IMR-90 (cell line): ENCODE results near the gene RHBDF2. TPM values are rescaled to one million over a fixed set of nuclear protein-coding genes. Genes with fewer than 3 reads are reported as not detected.

Experiments
- ATAC-seq: fragments of 200-7000 bp; cut with Tn5 transposase; 2 replicates; pipeline ENCODE4 v1.9.1; 2020; ENCODE audit warnings: low read depth, mild to moderate bottlenecking, moderate library complexity
- BruUV-seq: library from RNA; stranded (reverse); fragments of 400-500 nt; replicated peaks from 2 replicates; lab custom pipeline; 2021; lab: Mats Ljungman, UMichigan
- CTCF ChIA-PET: fragments of 300-600 bp; formaldehyde crosslinking; extraction: SDS; loops from one replicate; lab custom pipeline; 2021; ENCODE audit warnings: antibody characterized with exemption; lab: Yijun Ruan, JAX
- POLR2A ChIA-PET: fragments of 300-600 bp; sonication (Branson Sonifier 250); formaldehyde crosslinking; loops from one replicate; lab custom pipeline; 2022; ENCODE audit warnings: antibody characterized with exemption; ENCODE audit not compliant: unreplicated experiment; lab: Charles Lee
- DNase-seq: peaks from one replicate; pipeline ENCODE4 v3.0.0; 2013
- H2AFZ ChIP-seq: replicated peaks from 2 replicates; pipeline ENCODE3; 2013; ENCODE audit warnings: low read length, mild to moderate bottlenecking; ENCODE audit not compliant: poor library complexity
- H2AK5ac ChIP-seq: 2 replicates; pipeline ENCODE4 v1.6.1; 2013; ENCODE audit warnings: low read depth, low read length, inconsistent platforms
- H2AK9ac ChIP-seq: replicated peaks from 2 replicates; pipeline ENCODE3; 2013; ENCODE audit warnings: mild to moderate bottlenecking, low read depth, low read length, moderate library complexity; ENCODE audit not compliant: poor library complexity
- H2BK120ac ChIP-seq: 2 replicates; pipeline ENCODE4 v1.6.1; 2013; ENCODE audit warnings: low read depth, low read length, inconsistent platforms
- H2BK15ac ChIP-seq: 3 replicates; pipeline ENCODE4 v1.6.1; 2013; ENCODE audit warnings: low read depth, low read length, inconsistent platforms
- H2BK20ac ChIP-seq: 2 replicates; pipeline ENCODE4 v1.6.1; 2013; ENCODE audit warnings: low read depth, mild to moderate bottlenecking, inconsistent platforms, low read length, moderate library complexity
- H2BK5ac ChIP-seq: 2 replicates; pipeline ENCODE4 v1.6.1; 2013; ENCODE audit warnings: mild to moderate bottlenecking, low read depth, low read length, inconsistent platforms; ENCODE audit not compliant: poor library complexity, severe bottlenecking
- H3K14ac ChIP-seq: replicated peaks from 2 replicates; pipeline ENCODE4 v1.6.1; 2013; ENCODE audit warnings: low read depth, low read length, inconsistent platforms
- H3K18ac ChIP-seq: 2 replicates; pipeline ENCODE4 v1.6.1; 2013; ENCODE audit warnings: low read depth, low read length, control low read depth
- H3K23ac ChIP-seq: 2 replicates; pipeline ENCODE4 v1.6.1; 2013; ENCODE audit warnings: low read depth, low read length, inconsistent platforms
- H3K27ac ChIP-seq: 2 replicates; pipeline ENCODE4 v1.5.1; 2013; ENCODE audit warnings: mild to moderate bottlenecking, control low read depth, low read length; ENCODE audit not compliant: insufficient read depth
- H3K27me3 ChIP-seq: 2 replicates; pipeline ENCODE4 v1.6.1; 2013; ENCODE audit warnings: low read length; ENCODE audit not compliant: control insufficient read depth, insufficient read depth
- H3K36me3 ChIP-seq: 2 replicates; pipeline ENCODE4 v1.6.1; 2013; ENCODE audit warnings: low read length, mixed read lengths; ENCODE audit not compliant: control insufficient read depth, insufficient read depth
- H3K4ac ChIP-seq: 2 replicates; pipeline ENCODE4 v1.6.1; 2013; ENCODE audit warnings: low read depth, low read length, inconsistent platforms
- H3K4me1 ChIP-seq: 2 replicates; pipeline ENCODE4 v1.6.1; 2013; ENCODE audit warnings: low read length, mixed read lengths; ENCODE audit not compliant: control insufficient read depth, insufficient read depth
- H3K4me2 ChIP-seq: 2 replicates; pipeline ENCODE4 v1.6.1; 2013; ENCODE audit warnings: low read depth, mild to moderate bottlenecking, control low read depth, low read length, moderate library complexity
- H3K4me3 ChIP-seq: 2 replicates; pipeline ENCODE4 v1.5.1; 2013; ENCODE audit warnings: low read depth, mild to moderate bottlenecking, control low read depth, low read length, moderate library complexity; ENCODE audit not compliant: insufficient read depth
- H3K56ac ChIP-seq: 2 replicates; pipeline ENCODE4 v1.6.1; 2013; ENCODE audit warnings: low read length, inconsistent platforms; ENCODE audit not compliant: insufficient read depth; ENCODE audit errors: extremely low read depth
- H3K79me1 ChIP-seq, 2 experiments: 2 replicates each; pipeline ENCODE4 v1.6.1; 2013; ENCODE audit warnings: low read length in 2 of 2, inconsistent platforms in 1 of 2, low read depth in 1 of 2
- H3K9ac ChIP-seq: 2 replicates; pipeline ENCODE4 v1.6.1; 2013; ENCODE audit warnings: low read depth, low read length, control low read depth
- H3K9me1 ChIP-seq: 2 replicates; pipeline ENCODE4 v1.6.1; 2013; ENCODE audit warnings: low read length, inconsistent platforms; ENCODE audit not compliant: insufficient read depth
- H3K9me3 ChIP-seq: 2 replicates; pipeline ENCODE4 v1.6.1; 2013; ENCODE audit warnings: low read length; ENCODE audit not compliant: control insufficient read depth, insufficient read depth
- H4K20me1 ChIP-seq: 2 replicates; pipeline ENCODE4 v1.6.1; 2013; ENCODE audit warnings: low read length, inconsistent platforms; ENCODE audit not compliant: insufficient read depth
- H4K5ac ChIP-seq: 2 replicates; pipeline ENCODE4 v1.6.1; 2013; ENCODE audit warnings: mild to moderate bottlenecking, low read depth, low read length, control low read depth
- H4K8ac ChIP-seq, 2 experiments: 2 replicates each; pipeline ENCODE4 v1.6.1; 2013; ENCODE audit warnings: low read depth in 2 of 2, low read length in 2 of 2, control low read depth in 1 of 2, inconsistent platforms in 1 of 2
- H4K91ac ChIP-seq: 2 replicates; pipeline ENCODE4 v1.6.1; 2013; ENCODE audit warnings: low read depth, low read length, inconsistent platforms; ENCODE audit not compliant: insufficient read depth
- BHLHE40 ChIP-seq: fragments of 150-350 bp; IDR thresholded peaks from 2 replicates; pipeline ENCODE4 v1.6.1; 2016; ENCODE audit warnings: mild to moderate bottlenecking, low read depth, low read length
- CHD1 ChIP-seq: IDR thresholded peaks from 2 replicates; pipeline ENCODE4 v1.6.1; 2012; ENCODE audit warnings: low read depth, low read length, improper control_type of control experiment
- FOS ChIP-seq: fragments of 150-350 bp; IDR thresholded peaks from 2 replicates; pipeline ENCODE4 v1.6.1; 2016; ENCODE audit warnings: low read depth, low read length
- WGBS, 2 experiments: methylation state at CpG; one replicate each; pipeline versions ENCODE4 v1.1.5 to v1.1.7; 2013; ENCODE audit warnings: missing lambda C conversion rate in 2 of 2; ENCODE audit not compliant: insufficient read length in 1 of 2; ENCODE audit errors: extremely low coverage in 2 of 2; 5-methylcytosine and 5-hydroxymethylcytosine counted together
- dilution Hi-C: fragments of 300-500 bp; cut with HindIII; formaldehyde crosslinking; loops from one replicate; pipeline ENCODE4 v1.14.3; 2018; ENCODE audit warnings: low sequenced_read_pairs; ENCODE audit not compliant: unreplicated experiment
- in situ Hi-C: fragments of 300-500 bp; cut with MboI; formaldehyde crosslinking; loops from 3 replicates; pipeline ENCODE4 v1.14.3; 2019; ENCODE audit warnings: low sequenced_read_pairs, inconsistent platforms, mixed read lengths
- intact Hi-C: fragments of 100-400 bp; cut with micrococcal nuclease; formaldehyde crosslinking; loops from 2 replicates; pipeline ENCODE4 v1.10.0; 2022
- polyA plus RNA-seq, 3 experiments: library from polyadenylated mRNA; depleted of rRNA; stranded (reverse); fragments of >200 nt; gene quantifications; 2 replicates each; pipeline ENCODE4 v1.2.3, GENCODE V29; 2012; ENCODE audit warnings: low replicate concordance in 1 of 3
- total RNA-seq: library from RNA; depleted of rRNA; stranded (reverse); fragments of >200 nt; gene quantifications from 2 replicates; pipeline ENCODE4 v1.2.3, GENCODE V29; 2012

Gene RHBDF2
- total and polyA plus RNA-seq, 2 of the 4 experiments (the other 2 are of a cell fraction): 1.3 to 8.3 TPM

DNA sequence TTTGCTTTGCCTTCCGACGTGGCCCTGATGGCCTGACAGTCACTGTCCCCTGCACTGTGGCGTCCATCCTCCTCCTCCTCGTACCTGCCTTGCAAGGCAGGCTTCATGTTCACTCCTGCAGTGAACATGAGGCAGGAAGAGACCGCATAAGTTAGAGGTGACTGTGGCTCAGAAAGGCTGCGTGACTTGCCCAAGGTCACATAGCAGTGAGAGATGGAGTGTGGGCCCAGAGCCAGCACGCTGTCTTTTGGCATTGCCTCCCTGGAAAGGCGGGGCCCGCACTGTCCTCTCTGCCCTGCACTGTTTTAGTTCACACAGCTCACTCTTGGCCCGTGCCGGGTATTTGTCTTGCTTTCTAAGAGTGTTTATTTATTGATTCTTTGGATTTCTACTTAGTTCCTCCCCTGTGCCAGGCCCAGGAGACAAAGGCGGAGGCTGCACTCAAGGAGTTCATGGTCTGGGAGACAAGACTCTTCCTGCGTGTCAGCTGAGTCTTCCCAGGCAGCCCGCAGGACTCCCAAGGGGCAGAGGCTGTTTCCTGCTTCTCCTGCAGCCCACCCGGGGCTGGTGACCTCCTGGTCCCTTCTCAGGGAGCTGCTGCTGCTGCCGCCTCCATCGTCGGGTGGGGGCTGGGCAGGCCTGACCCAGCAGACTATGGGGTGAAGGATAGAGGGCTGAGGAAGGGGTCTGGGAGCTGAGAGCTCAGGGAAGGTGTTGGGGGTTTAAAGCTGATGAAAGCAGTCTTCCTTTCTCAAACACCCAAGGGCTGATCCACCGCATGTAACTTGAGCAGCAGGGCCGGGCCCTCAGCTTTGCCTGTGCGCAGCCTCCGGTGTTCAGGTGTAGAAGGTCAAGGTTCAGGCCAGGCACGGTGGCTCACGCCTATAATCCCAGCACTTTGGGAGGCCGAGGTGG is 23.6 kb upstream of the RHBDF2 start:
- H4K8ac ChIP-seq: peak overlapping the region; percentile 3 to 73; a peak in 3 of 4 replicates
- H3K4me1 ChIP-seq: peaks cover 37% of the 10 kb centered on the region
- POLR2A ChIA-PET: no interaction called here
- H3K18ac ChIP-seq: peak overlapping the region; percentile 44
- in situ Hi-C loops (loop anchor here (5.0 kb wide), 1 partner anchor 97 kb away; no protein-coding TSS in a partner anchor), dilution Hi-C loops (no loop called here), intact Hi-C loops (no loop called here)
- peak overlapping the region; percentile 50 for H2BK120ac ChIP-seq
- peak overlapping the region; percentile 75 for H2AFZ ChIP-seq
- H3K14ac ChIP-seq: peak overlapping the region; percentile 44
- peak overlapping the region; percentile 25 for H2BK5ac ChIP-seq
- H4K20me1 ChIP-seq: 0 out of 2 replicates have a peak, but pooled peaks cover 2% of the 10 kb centered on the region
- H2BK15ac ChIP-seq: peak overlapping the region; percentile 5; the same call in 1 of the 3 replicates
- peak; percentile 55 for DNase-seq
- H3K4me2 ChIP-seq: peak overlapping the region; percentile 4; the same call in 1 of the 2 replicates
- no peak for TF ChIP-seq FOS
- TF ChIP-seq CHD1: no peak
- TF ChIP-seq BHLHE40: peak; percentile 87
- peak overlapping the region; percentile 70 for H2BK20ac ChIP-seq
- no peak overlapping the region for H3K4me3 ChIP-seq
- peak overlapping the region; percentile 21; the same call in 1 of the 2 replicates for H3K23ac ChIP-seq
- H3K4ac ChIP-seq: peak overlapping the region; percentile 93
- peaks cover 14% of the 10 kb centered on the region for H3K9me1 ChIP-seq
- 49% methylated on average over 7 of the region's 25 CpGs; no CpG with 5 or more reads in 1 of the 2 experiments for WGBS, 2 experiments
- H2AK9ac ChIP-seq: peak overlapping the region; percentile 83
- peak; percentile 31 for ATAC-seq
- peak overlapping the region; percentile 14 for H4K5ac ChIP-seq
- no peaks in the 10 kb centered on the region for H3K9me3 ChIP-seq
- H3K56ac ChIP-seq: no peak overlapping the region
- peak overlapping the region; percentile 18; the same call in 1 of the 2 replicates for H3K9ac ChIP-seq
- no peaks in the 10 kb centered on the region for H3K36me3 ChIP-seq
- CTCF ChIA-PET: interaction anchor here (0.8 to 4.1 kb wide), 4 partner anchors 14 to 99 kb away, joined by 3 to 18 read pairs (median 4); partner anchors contain the start of gene PRCD
- H3K27ac ChIP-seq: peak overlapping the region; percentile 64
- H4K91ac ChIP-seq: peak overlapping the region; percentile 64
- no TSS peak for BruUV-seq
- peaks cover 0 to 5% of the 10 kb centered on the region in 2 experiments; a peak in 1 of 4 replicates for H3K79me1 ChIP-seq
- no peaks in the 10 kb centered on the region for H3K27me3 ChIP-seq
- peak overlapping the region; percentile 87 for H2AK5ac ChIP-seq
